BLaER1 treated with 17β-estradiol and CSF1 and Interleukin-3, amounts not matched to agents 10 nM and 100 nM (cell line): Measurements from ENCODE around the gene NR4A3.

ENCODE experiments used
- H3K27ac ChIP-seq, 11 experiments: shearing (Covaris generic); formaldehyde crosslinking; 2 replicates each; pipeline ENCODE4 v1.8.1; 2022
- H3K27me3 ChIP-seq, 11 experiments: shearing (Covaris generic); formaldehyde crosslinking; 2 replicates each; pipeline ENCODE4 v1.8.1; 2022
- H3K36me3 ChIP-seq, 11 experiments: shearing (Covaris generic); formaldehyde crosslinking; 2 replicates each; pipeline ENCODE4 v1.8.1; 2022
- H3K4me1 ChIP-seq, 10 experiments: shearing (Covaris generic); formaldehyde crosslinking; 2 replicates each; pipeline ENCODE4 v1.8.1; 2022
- H3K4me2 ChIP-seq, 11 experiments: shearing (Covaris generic); formaldehyde crosslinking; 2 replicates each; pipeline ENCODE4 v1.8.1; 2022
- H3K4me3 ChIP-seq, 10 experiments: shearing (Covaris generic); formaldehyde crosslinking; 2 replicates each; pipeline ENCODE4 v1.8.1; 2022
- H3K9ac ChIP-seq, 11 experiments: shearing (Covaris generic); formaldehyde crosslinking; 2 replicates each; pipeline ENCODE4 v1.8.1; 2022
- H3K9me3 ChIP-seq, 11 experiments: shearing (Covaris generic); formaldehyde crosslinking; replicated peaks in 1 of 11; 2 replicates each; pipeline ENCODE4 v1.8.1; 2022
- H4K20me1 ChIP-seq, 11 experiments: shearing (Covaris generic); formaldehyde crosslinking; 2 replicates each; pipeline ENCODE4 v1.8.1; 2022
- Cebpa-rat ChIP-seq, 11 experiments: shearing (Covaris generic); IDR thresholded peaks; 2 replicates each; pipeline ENCODE4 v1.8.1; 2022

Gene NR4A3

DNA sequence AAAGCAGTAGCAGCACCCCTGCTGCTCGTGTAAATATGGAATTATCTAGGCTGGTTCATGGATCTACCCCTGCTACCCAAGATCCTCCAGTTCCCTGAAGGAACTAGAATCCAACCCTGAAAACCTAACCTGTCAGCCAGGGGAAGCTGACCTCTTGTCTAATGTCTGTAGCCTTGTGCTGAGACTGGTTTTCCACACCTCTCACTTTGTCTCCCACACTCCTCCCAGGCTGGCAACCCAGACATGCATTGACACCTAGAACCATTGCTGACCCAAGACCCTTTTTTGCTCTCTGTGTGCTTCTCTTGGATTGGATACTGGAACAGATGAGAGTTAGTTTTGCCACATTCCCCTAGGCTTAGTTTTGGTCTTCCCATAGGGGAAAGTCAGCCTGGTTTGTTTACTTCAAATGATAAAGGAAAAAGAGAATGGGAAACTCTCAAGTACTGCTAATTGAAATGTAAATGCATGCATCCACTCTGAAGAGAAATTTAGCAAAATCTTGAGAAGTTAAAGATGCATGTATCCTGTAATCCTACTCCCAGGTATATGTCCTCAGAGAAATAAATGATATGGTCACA is 36.6 kb upstream of the NR4A3 start:
- Histone ChIP-seq H3K27ac (no peak overlapping the region), H3K4me1 (peaks cover 0 to 32% (median 11%) of the 10 kb centered on the region in 10 experiments; a peak in 17 of 20 replicates), H3K4me2 (no peak overlapping the region), H3K36me3 (no peaks in the 10 kb centered on the region), H4K20me1 (no peaks in the 10 kb centered on the region), H3K9ac (no peak overlapping the region), H3K4me3 (no peak overlapping the region), H3K27me3 (no peaks in the 10 kb centered on the region), H3K9me3 (0 out of 22 replicates have a peak, but pooled peaks cover 0 to 6% (median 0%) of the 10 kb centered on the region in 11 experiments)
- TF ChIP-seq Cebpa-rat (IDR thresholded peaks at IDR 0.05): no peak

DNA sequence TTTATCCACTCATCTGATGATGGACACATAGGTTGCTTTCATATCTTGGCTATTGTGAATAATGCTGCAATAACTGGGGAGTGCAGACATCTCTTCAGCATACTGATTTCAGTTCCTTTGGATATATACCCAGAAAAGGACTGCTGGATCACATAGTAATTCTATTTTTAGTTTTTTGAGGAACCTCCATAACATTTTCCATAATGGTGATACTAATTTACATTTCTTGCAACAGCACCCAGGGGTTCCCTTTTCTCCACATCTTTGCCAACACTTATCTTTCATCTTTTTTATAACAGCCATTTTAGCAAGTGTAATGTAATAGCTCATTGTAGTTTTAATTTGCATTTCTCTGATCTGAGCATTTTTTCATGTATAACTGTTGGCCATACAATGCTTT is 34.1 kb upstream of the NR4A3 start:
- no peaks in the 10 kb centered on the region for H3K36me3 ChIP-seq
- H3K27me3 ChIP-seq: no peaks in the 10 kb centered on the region
- no peaks in the 10 kb centered on the region for H4K20me1 ChIP-seq
- H3K27ac ChIP-seq: peak overlapping the region in 1 of 11 experiments; percentile 70; a peak in 3 of 22 replicates
- H3K4me2 ChIP-seq: peak overlapping the region in 2 of 11 experiments; percentile 55 to 69; a peak in 4 of 22 replicates
- H3K9me3 ChIP-seq: 0 out of 22 replicates have a peak, but pooled peaks cover 0 to under 1% (median 0%) of the 10 kb centered on the region in 11 experiments
- H3K4me3 ChIP-seq: no peak overlapping the region
- H3K4me1 ChIP-seq: peaks cover 0 to 32% (median 11%) of the 10 kb centered on the region in 10 experiments; a peak in 17 of 20 replicates
- no peak for TF ChIP-seq Cebpa-rat (IDR thresholded peaks at IDR 0.05)
- no peak overlapping the region for H3K9ac ChIP-seq

DNA sequence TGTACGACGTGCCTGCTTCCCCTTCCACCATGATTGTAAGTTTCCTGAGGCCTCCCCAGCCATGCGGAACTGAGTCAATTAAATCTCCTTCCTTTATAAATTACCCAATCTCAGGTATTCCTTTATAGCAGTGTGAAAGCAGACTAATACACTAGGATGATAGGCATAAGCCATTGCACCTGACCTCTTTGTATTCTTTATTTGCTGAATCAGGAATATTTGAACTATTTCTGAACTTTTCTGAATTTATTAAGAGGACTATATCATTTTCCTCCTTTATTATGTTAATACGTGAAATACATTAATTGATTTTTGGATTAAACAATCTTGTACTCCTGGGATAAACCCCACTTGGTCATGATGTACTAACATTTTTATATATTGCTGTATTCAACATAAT is 28.2 kb upstream of the NR4A3 start:
- no peaks in the 10 kb centered on the region for H3K27me3 ChIP-seq
- H4K20me1 ChIP-seq: no peaks in the 10 kb centered on the region
- H3K9ac ChIP-seq: no peak overlapping the region
- H3K4me1 ChIP-seq: no peaks in the 10 kb centered on the region
- H3K4me3 ChIP-seq: no peak overlapping the region
- no peak for TF ChIP-seq Cebpa-rat (IDR thresholded peaks at IDR 0.05)
- H3K4me2 ChIP-seq: no peak overlapping the region
- no peak overlapping the region for H3K27ac ChIP-seq
- H3K9me3 ChIP-seq: no peaks in the 10 kb centered on the region
- H3K36me3 ChIP-seq: no peaks in the 10 kb centered on the region

DNA sequence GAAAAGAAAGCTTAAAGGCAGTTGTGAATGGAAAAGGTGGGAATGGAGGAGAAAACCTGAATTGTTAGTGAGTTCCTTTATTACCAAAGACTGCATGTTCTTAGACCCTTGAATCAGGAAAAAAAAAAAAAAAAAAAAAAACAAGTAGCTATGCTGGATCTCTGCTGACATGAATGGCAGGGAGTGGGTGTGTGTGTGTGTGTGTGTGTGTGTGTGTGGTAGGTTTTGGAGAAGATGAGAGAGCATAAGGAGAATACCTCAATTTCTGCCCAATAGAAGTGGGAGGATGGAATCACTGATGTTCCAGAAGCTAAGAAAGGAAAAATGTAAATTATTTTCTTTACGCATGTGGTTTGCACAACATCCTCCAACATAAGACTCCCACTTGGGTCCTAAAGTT is 25.5 kb upstream of the NR4A3 start:
- H3K27me3 ChIP-seq: no peaks in the 10 kb centered on the region
- no peak overlapping the region for H3K9ac ChIP-seq
- no peaks in the 10 kb centered on the region for H4K20me1 ChIP-seq
- H3K4me3 ChIP-seq: no peak overlapping the region
- H3K4me1 ChIP-seq: no peaks in the 10 kb centered on the region
- no peaks in the 10 kb centered on the region for H3K9me3 ChIP-seq
- no peaks in the 10 kb centered on the region for H3K36me3 ChIP-seq
- no peak overlapping the region for H3K27ac ChIP-seq
- no peak overlapping the region for H3K4me2 ChIP-seq
- no peak for TF ChIP-seq Cebpa-rat (IDR thresholded peaks at IDR 0.05)

DNA sequence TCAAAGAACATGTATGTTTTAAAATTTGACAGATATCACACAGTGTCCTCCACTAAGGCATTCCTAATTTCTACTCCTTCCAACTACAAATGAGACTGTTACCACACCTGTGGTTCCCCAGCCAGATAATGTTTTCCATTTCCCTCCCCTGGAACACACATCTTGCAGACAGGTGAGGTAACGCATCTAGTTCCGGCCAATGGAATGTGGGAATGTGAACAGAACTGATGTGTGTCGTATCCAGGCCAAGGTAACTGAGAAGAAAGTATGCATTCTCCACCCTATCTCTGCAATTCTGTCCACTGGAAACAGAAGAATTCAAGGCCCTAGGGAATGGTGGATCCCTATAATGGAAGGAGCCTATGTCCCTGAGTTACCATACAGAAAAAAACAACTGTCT is 19.9 kb upstream of the NR4A3 start:
- H3K36me3 ChIP-seq: 0 out of 22 replicates have a peak, but pooled peaks cover 0 to 4% (median 0%) of the 10 kb centered on the region in 11 experiments
- TF ChIP-seq Cebpa-rat (IDR thresholded peaks at IDR 0.05): no peak
- H3K4me3 ChIP-seq: no peak overlapping the region
- no peaks in the 10 kb centered on the region for H3K4me1 ChIP-seq
- no peak overlapping the region for H3K9ac ChIP-seq
- H4K20me1 ChIP-seq: no peaks in the 10 kb centered on the region
- no peaks in the 10 kb centered on the region for H3K9me3 ChIP-seq
- H3K4me2 ChIP-seq: no peak overlapping the region
- no peaks in the 10 kb centered on the region for H3K27me3 ChIP-seq
- H3K27ac ChIP-seq: no peak overlapping the region

DNA sequence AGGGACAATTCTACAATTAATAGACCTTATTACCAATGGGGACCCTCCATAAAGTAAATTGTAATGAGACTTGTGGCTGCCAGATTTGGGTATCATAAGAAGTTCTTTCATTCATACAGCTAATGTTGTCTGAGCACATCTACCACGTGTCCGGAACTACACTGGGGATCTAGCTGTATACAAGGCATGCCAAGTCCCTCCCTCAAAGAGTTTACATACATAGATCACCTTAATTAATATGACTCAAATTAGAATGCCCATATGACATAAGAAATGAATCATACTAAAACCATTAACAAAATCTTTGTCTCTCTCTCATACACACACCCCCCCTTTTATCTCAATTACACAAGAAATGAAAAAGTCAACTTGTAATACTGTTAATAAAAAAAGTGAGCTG is 18.0 kb upstream of the NR4A3 start:
- Histone ChIP-seq H3K4me1 (no peaks in the 10 kb centered on the region), H3K4me2 (no peak overlapping the region), H3K36me3 (0 out of 22 replicates have a peak, but pooled peaks cover 0 to 4% (median 0%) of the 10 kb centered on the region in 11 experiments), H4K20me1 (no peaks in the 10 kb centered on the region), H3K27ac (no peak overlapping the region), H3K4me3 (no peak overlapping the region), H3K9ac (no peak overlapping the region), H3K27me3 (no peaks in the 10 kb centered on the region), H3K9me3 (no peaks in the 10 kb centered on the region)
- TF ChIP-seq Cebpa-rat (IDR thresholded peaks at IDR 0.05): no peak

DNA sequence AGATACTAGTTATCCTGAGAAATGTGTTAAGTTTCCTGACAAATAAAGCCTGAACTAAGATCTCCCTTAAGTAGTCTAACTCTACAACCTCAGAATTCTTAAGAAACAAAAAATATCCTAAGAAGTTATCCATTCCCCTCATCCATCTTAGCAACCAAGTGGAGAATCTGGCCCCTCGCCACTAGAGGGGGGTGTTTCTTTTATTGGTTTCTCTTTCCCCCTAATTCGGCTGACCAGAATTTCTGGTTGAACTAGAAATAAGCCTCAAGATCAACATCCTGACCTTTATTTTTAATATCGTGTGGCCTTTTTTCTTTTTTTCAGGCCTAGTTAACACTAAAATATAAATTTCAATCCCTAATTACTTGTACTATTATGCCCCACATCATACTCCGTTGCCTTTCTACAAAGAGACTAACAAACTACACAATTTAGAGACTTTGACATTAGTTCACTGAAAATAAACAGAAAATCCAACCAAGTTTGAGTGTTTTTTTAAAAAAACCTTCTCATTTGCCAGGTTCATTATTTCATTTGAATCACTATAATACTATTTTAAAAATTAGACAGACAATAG is 14.3 kb upstream of the NR4A3 start:
- Histone ChIP-seq H3K27ac (no peak overlapping the region), H3K9me3 (no peaks in the 10 kb centered on the region), H3K27me3 (no peaks in the 10 kb centered on the region), H3K4me2 (peak overlapping the region in 1 of 11 experiments; percentile 20; a peak in 1 of 22 replicates), H3K36me3 (peaks cover 0 to 11% (median 0%) of the 10 kb centered on the region in 11 experiments; a peak in 2 of 22 replicates), H3K9ac (no peak overlapping the region), H3K4me3 (no peak overlapping the region), H4K20me1 (no peaks in the 10 kb centered on the region), H3K4me1 (no peaks in the 10 kb centered on the region)
- TF ChIP-seq Cebpa-rat (IDR thresholded peaks at IDR 0.05): no peak

DNA sequence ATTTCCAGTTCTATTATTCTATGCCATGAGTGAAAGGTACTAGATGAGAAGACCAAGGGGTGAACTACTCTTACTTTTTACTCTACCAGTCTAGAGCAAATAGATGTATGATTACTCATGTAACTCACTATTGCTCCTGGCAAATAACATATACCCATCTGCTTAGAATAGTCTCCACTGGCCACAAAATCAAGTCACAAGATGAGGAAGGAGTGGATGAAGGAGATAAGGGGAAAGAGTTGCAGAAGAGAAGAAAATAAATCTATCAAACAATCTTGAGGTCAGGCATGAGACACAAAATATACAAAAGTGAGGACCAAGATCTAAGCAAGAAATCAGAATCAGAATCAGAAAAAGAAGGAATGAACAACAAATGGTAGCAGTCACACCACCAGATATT is 13.7 kb upstream of the NR4A3 start:
- TF ChIP-seq Cebpa-rat (IDR thresholded peaks at IDR 0.05): no peak
- peaks cover 0 to 11% (median 0%) of the 10 kb centered on the region in 11 experiments; a peak in 2 of 22 replicates for H3K36me3 ChIP-seq
- no peaks in the 10 kb centered on the region for H3K27me3 ChIP-seq
- no peaks in the 10 kb centered on the region for H4K20me1 ChIP-seq
- no peaks in the 10 kb centered on the region for H3K9me3 ChIP-seq
- no peaks in the 10 kb centered on the region for H3K4me1 ChIP-seq
- no peak overlapping the region for H3K27ac ChIP-seq
- H3K4me3 ChIP-seq: no peak overlapping the region
- no peak overlapping the region for H3K4me2 ChIP-seq
- no peak overlapping the region for H3K9ac ChIP-seq

DNA sequence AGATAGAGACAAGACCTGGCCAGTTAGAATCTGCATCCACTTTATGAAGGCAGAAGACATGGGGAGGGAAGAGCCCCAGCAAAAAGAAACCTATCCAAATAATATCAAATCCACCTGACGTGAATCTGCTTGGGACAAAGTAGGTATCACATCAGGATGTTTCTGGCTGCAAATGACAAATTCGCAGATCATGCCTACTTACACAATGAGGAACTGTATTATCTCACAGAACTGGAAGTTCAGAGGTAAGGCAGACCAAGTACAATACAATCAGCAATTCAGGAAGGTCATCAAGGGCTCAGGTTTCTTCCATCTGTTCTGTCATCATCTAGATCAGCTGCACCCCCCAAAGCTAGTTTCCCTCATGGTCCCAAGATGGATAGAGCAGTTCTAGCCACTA is 13.2 kb upstream of the NR4A3 start:
- Histone ChIP-seq H3K4me3 (no peak overlapping the region), H4K20me1 (no peaks in the 10 kb centered on the region), H3K9me3 (no peaks in the 10 kb centered on the region), H3K4me2 (no peak overlapping the region), H3K4me1 (no peaks in the 10 kb centered on the region), H3K27ac (no peak overlapping the region), H3K9ac (no peak overlapping the region), H3K27me3 (no peaks in the 10 kb centered on the region), H3K36me3 (peaks cover 0 to 11% (median 0%) of the 10 kb centered on the region in 11 experiments; a peak in 2 of 22 replicates)
- no peak for TF ChIP-seq Cebpa-rat (IDR thresholded peaks at IDR 0.05)
